SH-SY5Y (cell line): ENCODE data around the gene CTBP2.

Experiments
- GATA2 ChIP-seq: IDR thresholded peaks from 2 replicates; pipeline ENCODE4 v1.6.1; 2011; ENCODE audit warnings: mild to moderate bottlenecking, low read depth, low read length
- GATA3 ChIP-seq: IDR thresholded peaks from 2 replicates; pipeline ENCODE4 v1.6.1; 2011; ENCODE audit warnings: low read depth, mild to moderate bottlenecking, low read length, moderate library complexity

- TF ChIP-seq GATA3 (no peak), GATA2 (no peak)
Observed at GRCh38 chr10:125057158-125058001, 103.0 kb downstream of the CTBP2 start.
